PFSK-1 (cell line): Measurements from ENCODE around the gene CRKL.

Source experiments
- POLR2AphosphoS5 ChIP-seq: IDR thresholded peaks from 2 replicates; pipeline ENCODE4 v1.6.1; 2012; ENCODE audit warnings: low read depth, mild to moderate bottlenecking, control low read depth, low read length, moderate library complexity
- REST ChIP-seq, 2 experiments: IDR thresholded peaks; 2 replicates each; pipeline versions ENCODE4 v1.6.1 to v1.8.0; 2011 to 2012; ENCODE audit warnings: low read depth in 2 of 2, low read length in 2 of 2, control low read depth in 1 of 2, inconsistent platforms in 1 of 2, mild to moderate bottlenecking in 1 of 2, moderate library complexity in 1 of 2; ENCODE audit not compliant: insufficient read depth in 1 of 2
- TAF1 ChIP-seq: IDR thresholded peaks from 2 replicates; pipeline ENCODE4 v1.6.1; 2012; ENCODE audit warnings: low read length, control low read depth, borderline replicate concordance; ENCODE audit not compliant: insufficient read depth

DNA sequence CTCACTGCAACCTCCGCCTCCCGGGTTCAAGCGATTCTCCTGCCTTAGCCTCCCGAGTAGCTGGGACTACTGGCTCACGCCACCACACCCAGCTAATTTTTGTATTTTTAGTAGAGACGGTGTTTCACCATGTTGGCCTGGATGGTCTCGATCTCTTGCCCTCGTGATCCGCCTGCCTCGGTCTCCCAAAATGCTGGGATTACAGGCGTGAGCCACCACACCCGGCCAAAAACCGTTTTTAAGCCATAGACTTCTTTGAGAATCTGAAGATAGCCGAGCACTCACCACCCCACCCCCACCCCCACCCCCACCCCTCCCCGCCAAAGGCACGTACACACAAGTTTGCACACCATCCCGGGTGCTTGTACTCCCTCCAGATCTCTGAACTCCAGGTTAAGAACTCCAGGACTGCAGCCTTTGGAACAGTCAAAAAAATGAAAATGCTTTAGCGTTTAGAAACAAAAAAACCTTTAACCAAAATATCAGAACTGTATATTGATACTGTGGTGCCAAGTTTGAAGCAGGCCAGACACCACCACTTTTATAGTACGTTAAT is 1.5 kb downstream of the CRKL start:
- TF ChIP-seq TAF1 (no peak), POLR2AphosphoS5 (no peak), REST (IDR thresholded peaks at IDR 0.05; ENCODE audit: insufficient read depth in 1 of 2, low read depth in 2 of 2, low read length in 2 of 2) (no peak)
